Parathyroid adenoma (tissue), 2 donors: ENCODE results near the gene TSPAN1.

ENCODE experiments used
- H2AFZ ChIP-seq: fragments of 300-600 bp; sonication (generic); one replicate; pipeline ENCODE4 v1.7.0; 2017; ENCODE audit warnings: antibody characterized with exemption, mild to moderate bottlenecking
- H3K27ac ChIP-seq: fragments of 300-600 bp; sonication (generic); one replicate; pipeline ENCODE4 v1.7.0; 2017
- H3K27me3 ChIP-seq: fragments of 300-600 bp; sonication (generic); one replicate; pipeline ENCODE4 v1.7.0; 2017; ENCODE audit warnings: low read length; ENCODE audit not compliant: control insufficient read depth, insufficient read depth
- H3K36me3 ChIP-seq: fragments of 300-600 bp; sonication (generic); one replicate; pipeline ENCODE4 v1.7.0; 2017; ENCODE audit warnings: low read length; ENCODE audit not compliant: control insufficient read depth, insufficient read depth
- H3K4me1 ChIP-seq: fragments of 300-600 bp; sonication (generic); one replicate; pipeline ENCODE4 v1.7.0; 2017; ENCODE audit warnings: control low read depth
- H3K4me2 ChIP-seq: fragments of 300-600 bp; sonication (generic); one replicate; pipeline ENCODE4 v1.7.0; 2017; ENCODE audit warnings: low read length
- H3K4me3 ChIP-seq: fragments of 300-600 bp; sonication (generic); one replicate; pipeline ENCODE4 v1.7.0; 2017; ENCODE audit warnings: low read depth, low read length
- H3K79me2 ChIP-seq: fragments of 300-600 bp; sonication (generic); one replicate; pipeline ENCODE4 v1.7.0; 2017; ENCODE audit warnings: control low read depth
- H3K9ac ChIP-seq: fragments of 300-600 bp; sonication (generic); one replicate; pipeline ENCODE4 v1.7.0; 2017; ENCODE audit warnings: mild to moderate bottlenecking
- H3K9me3 ChIP-seq: fragments of 300-600 bp; sonication (generic); one replicate; pipeline ENCODE4 v1.7.0; 2017; ENCODE audit warnings: low read length; ENCODE audit not compliant: control insufficient read depth
- CTCF ChIP-seq: fragments of 300-600 bp; sonication (generic); IDR thresholded peaks from one replicate; pipeline ENCODE4 v1.7.0; 2017; ENCODE audit warnings: antibody characterized with exemption, mild to moderate bottlenecking
- donor health status: primary hyperparathyroidism.

Gene TSPAN1

GRCh38 chr1:46152016-46152415 is 22.9 kb upstream of the TSPAN1 start:
- no peak overlapping the region for H3K9ac ChIP-seq
- H3K9me3 ChIP-seq: no peaks in the 10 kb centered on the region
- H3K4me2 ChIP-seq: no peak overlapping the region
- no peaks in the 10 kb centered on the region for H3K79me2 ChIP-seq
- no peaks in the 10 kb centered on the region for H3K36me3 ChIP-seq
- no peak overlapping the region for H3K4me3 ChIP-seq
- no peak overlapping the region for H3K27ac ChIP-seq
- no peaks in the 10 kb centered on the region for H3K4me1 ChIP-seq
- no peaks in the 10 kb centered on the region for H3K27me3 ChIP-seq
- no peak overlapping the region for H2AFZ ChIP-seq
- no peak for TF ChIP-seq CTCF

- H3K4me1 ChIP-seq: no peaks in the 10 kb centered on the region
- no peak overlapping the region for H3K4me2 ChIP-seq
- H3K27ac ChIP-seq: no peak overlapping the region
- no peaks in the 10 kb centered on the region for H3K79me2 ChIP-seq
- no peak for TF ChIP-seq CTCF
- no peaks in the 10 kb centered on the region for H3K9me3 ChIP-seq
- H3K4me3 ChIP-seq: no peak overlapping the region
- no peak overlapping the region for H3K9ac ChIP-seq
- no peaks in the 10 kb centered on the region for H3K27me3 ChIP-seq
- H2AFZ ChIP-seq: no peak overlapping the region
- no peaks in the 10 kb centered on the region for H3K36me3 ChIP-seq
These were observed 21.7 kb upstream of the TSPAN1 start for GRCh38 chr1:46153228-46153627.

GRCh38 chr1:46153732-46154131 is 21.2 kb upstream of the TSPAN1 start:
- no peak overlapping the region for H2AFZ ChIP-seq
- H3K9ac ChIP-seq: no peak overlapping the region
- H3K27me3 ChIP-seq: no peaks in the 10 kb centered on the region
- no peaks in the 10 kb centered on the region for H3K79me2 ChIP-seq
- H3K27ac ChIP-seq: no peak overlapping the region
- no peaks in the 10 kb centered on the region for H3K4me1 ChIP-seq
- TF ChIP-seq CTCF: no peak
- no peak overlapping the region for H3K4me3 ChIP-seq
- H3K9me3 ChIP-seq: no peaks in the 10 kb centered on the region
- H3K36me3 ChIP-seq: no peaks in the 10 kb centered on the region
- no peak overlapping the region for H3K4me2 ChIP-seq

GRCh38 chr1:46157916-46158311 is 17.0 kb upstream of the TSPAN1 start:
- Histone ChIP-seq H3K36me3 (no peaks in the 10 kb centered on the region), H3K79me2 (no peaks in the 10 kb centered on the region), H3K27me3 (no peaks in the 10 kb centered on the region), H3K27ac (no peak overlapping the region), H2AFZ (no peak overlapping the region), H3K9me3 (no peaks in the 10 kb centered on the region), H3K4me2 (no peak overlapping the region), H3K9ac (no peak overlapping the region), H3K4me3 (no peak overlapping the region), H3K4me1 (no peaks in the 10 kb centered on the region)
- no peak for TF ChIP-seq CTCF
